Hematopoietic multipotent progenitor cell treated with erythropoietin and hydrocortisone succinate and interleukin-3 and kit ligand, for 4 days (in vitro differentiated cells): ENCODE measurements around the gene SCYL2.

Experiments used
- DNase-seq: peaks from one replicate; pipeline ENCODE4 v3.0.0-alpha.2; 2015

SCYL2 gene

DNA sequence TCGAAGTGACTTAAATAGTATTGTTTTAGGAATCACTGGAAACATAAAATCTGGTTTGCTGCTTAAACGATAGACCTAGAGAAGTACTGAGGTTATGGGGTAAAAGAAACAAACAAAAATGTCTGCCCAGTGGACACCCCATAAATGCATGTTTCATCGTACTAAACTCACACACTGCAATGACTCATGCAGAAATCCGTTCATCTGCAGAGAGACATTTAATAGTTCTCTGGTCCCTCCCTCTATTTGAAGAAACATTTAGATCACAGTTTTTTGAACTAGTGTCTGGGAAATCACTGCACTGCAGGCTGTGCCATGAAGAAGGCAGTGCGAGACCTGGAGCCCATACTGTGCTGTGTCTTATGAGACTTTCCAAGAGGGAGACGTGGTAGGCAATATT lies 115.4 kb downstream of the SCYL2 start:
- DNase-seq = no peak

DNA sequence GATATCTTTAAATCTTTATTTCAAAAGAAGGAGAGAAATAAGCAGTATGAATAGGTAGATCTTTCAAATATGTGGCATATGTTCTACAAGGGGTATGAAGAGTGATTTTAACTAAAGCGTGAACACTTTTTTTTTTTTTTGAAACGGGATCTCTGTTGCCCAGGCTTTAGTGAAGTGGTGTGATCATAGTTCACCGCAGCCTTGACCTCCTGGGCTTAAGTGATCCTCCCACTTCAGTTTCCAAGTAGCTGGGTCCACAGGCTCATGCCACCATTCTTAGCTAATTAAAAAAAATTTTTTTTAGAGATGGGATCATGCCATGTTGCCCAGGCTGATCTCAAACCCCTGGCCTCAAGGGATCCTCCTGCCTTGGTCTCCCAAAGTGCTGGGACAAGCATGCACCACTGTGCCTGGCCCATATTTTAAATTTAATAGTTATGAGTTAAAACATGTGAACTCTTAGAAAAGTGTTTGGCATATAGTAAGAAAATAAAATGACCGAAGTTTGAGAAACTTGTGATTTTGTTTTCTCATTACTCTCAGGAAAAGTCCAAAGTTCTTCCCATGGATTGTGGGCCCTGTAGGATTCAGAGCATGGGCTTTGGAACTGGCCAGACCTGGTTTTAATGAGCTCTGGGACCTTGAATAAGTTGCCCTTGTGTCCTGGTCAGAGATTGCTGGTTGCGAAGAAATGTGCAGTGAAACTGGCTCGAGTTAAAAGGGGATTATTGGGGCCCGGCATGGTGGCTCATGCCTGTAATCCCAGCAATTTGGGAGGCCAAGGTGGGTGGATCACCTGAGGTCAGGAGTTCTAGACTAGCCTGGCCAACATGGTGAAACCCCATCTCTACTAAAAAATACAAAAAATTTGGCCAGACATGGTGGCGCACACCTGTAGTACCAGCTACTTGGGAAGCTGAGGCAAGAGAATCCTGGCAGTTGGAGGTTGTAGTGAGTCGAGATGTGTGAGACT lies 116.9 kb downstream of the SCYL2 start:
- no peak for DNase-seq

DNA sequence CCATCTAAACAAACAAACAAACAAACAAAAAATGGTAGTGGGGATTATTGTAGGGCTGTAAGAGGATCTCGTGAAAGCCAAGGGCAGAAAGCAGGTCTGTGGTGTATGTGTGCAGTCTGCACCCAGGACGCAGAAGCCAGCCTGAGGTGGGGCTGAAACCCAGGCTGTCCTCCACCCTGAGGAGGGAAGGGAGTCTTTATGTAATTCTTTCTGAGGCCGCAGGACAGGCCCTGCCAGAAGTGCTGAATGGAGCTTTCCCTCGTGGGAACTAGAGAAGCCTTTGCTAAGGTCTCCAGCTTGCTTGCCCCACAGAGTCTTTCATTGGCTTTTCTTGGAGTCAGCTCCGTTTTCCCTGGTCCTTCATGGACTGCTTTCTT lies 117.6 kb downstream of the SCYL2 start:
- DNase-seq = no peak

DNA sequence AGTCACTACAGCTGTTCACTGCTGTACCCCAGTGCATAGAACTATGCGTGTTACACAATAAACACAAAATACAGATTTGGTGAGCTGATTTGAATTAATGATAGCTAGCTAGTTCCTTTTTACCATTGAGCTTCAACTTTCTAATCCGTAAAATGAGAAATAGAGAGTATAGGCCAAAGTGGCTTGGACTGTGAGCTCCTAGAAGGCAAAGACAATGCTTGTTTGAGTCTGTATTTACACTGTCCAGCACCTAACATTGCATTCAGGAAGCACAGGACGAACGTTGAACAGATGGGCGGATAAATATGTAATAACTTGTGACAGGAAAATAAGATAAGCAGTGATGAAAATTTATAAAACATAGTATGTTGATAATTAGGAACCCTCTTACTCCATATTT lies 121.4 kb downstream of the SCYL2 start:
- DNase-seq = peak; percentile 12
